H9 (cell line): Measurements from ENCODE around the gene S100A3. TPM values are rescaled to one million over a fixed set of nuclear protein-coding genes. Genes with fewer than 3 reads are reported as not detected.

Source experiments
- DNase-seq: peaks from one replicate; pipeline ENCODE4 v3.0.0-alpha.2; 2017
- H2AFZ ChIP-seq: one replicate; pipeline ENCODE4 v1.6.1; 2013; ENCODE audit warnings: mild to moderate bottlenecking, low read length, control low read depth, moderate library complexity
- H2AK5ac ChIP-seq: 2 replicates; pipeline ENCODE4 v1.6.1; 2013; ENCODE audit warnings: low read length, control low read depth, mixed read lengths; ENCODE audit not compliant: insufficient read length
- H2BK120ac ChIP-seq: one replicate; pipeline ENCODE4 v1.6.1; 2013; ENCODE audit warnings: low read depth, mild to moderate bottlenecking, low read length, control low read depth, inconsistent platforms; ENCODE audit not compliant: poor library complexity, severe bottlenecking
- H2BK12ac ChIP-seq: 2 replicates; pipeline ENCODE4 v1.6.1; 2013; ENCODE audit warnings: low read length, control low read depth, mixed read lengths, low read depth; ENCODE audit not compliant: insufficient read length
- H2BK15ac ChIP-seq: 2 replicates; pipeline ENCODE4 v1.6.1; 2013; ENCODE audit warnings: low read depth, low read length, control low read depth
- H2BK20ac ChIP-seq: one replicate; pipeline ENCODE4 v1.6.1; 2013; ENCODE audit warnings: low read depth, mild to moderate bottlenecking, low read length, control low read depth, inconsistent platforms; ENCODE audit not compliant: poor library complexity, severe bottlenecking
- H2BK5ac ChIP-seq: 2 replicates; pipeline ENCODE4 v1.6.1; 2013; ENCODE audit warnings: low read length, control low read depth, mixed read lengths; ENCODE audit not compliant: insufficient read length
- H3K14ac ChIP-seq: 2 replicates; pipeline ENCODE4 v1.6.1; 2013; ENCODE audit warnings: low read length, control low read depth; ENCODE audit not compliant: insufficient read depth
- H3K18ac ChIP-seq: 2 replicates; pipeline ENCODE4 v1.6.1; 2013; ENCODE audit warnings: low read depth, mild to moderate bottlenecking, mixed read lengths, low read length, control low read depth; ENCODE audit not compliant: insufficient read length
- H3K23ac ChIP-seq: 2 replicates; pipeline ENCODE4 v1.6.1; 2013; ENCODE audit warnings: low read length, control low read depth, mixed read lengths, low read depth; ENCODE audit not compliant: insufficient read length
- H3K23me2 ChIP-seq: 2 replicates; pipeline ENCODE4 v1.6.1; 2013; ENCODE audit warnings: low read depth, mild to moderate bottlenecking, mixed read lengths, low read length, control low read depth; ENCODE audit not compliant: insufficient read length, poor library complexity, severe bottlenecking
- H3K27ac ChIP-seq: 2 replicates; pipeline ENCODE4 v1.5.1; 2013; ENCODE audit warnings: low read length, control low read depth, mixed read lengths, low read depth; ENCODE audit not compliant: insufficient read length
- H3K27me3 ChIP-seq: 2 replicates; pipeline ENCODE4 v1.6.1; 2013; ENCODE audit warnings: low read length, control low read depth, inconsistent platforms; ENCODE audit not compliant: insufficient read depth
- H3K4ac ChIP-seq: 2 replicates; pipeline ENCODE4 v1.6.1; 2013; ENCODE audit warnings: low read depth, mild to moderate bottlenecking, control low read depth, inconsistent platforms, low read length, moderate library complexity
- H3K4me1 ChIP-seq: 2 replicates; pipeline ENCODE4 v1.6.1; 2013; ENCODE audit warnings: low read length, control low read depth, inconsistent platforms; ENCODE audit not compliant: insufficient read depth
- H3K4me2 ChIP-seq: 2 replicates; pipeline ENCODE4 v1.6.1; 2013; ENCODE audit warnings: low read length, control low read depth, mixed read lengths; ENCODE audit not compliant: insufficient read length, insufficient read depth
- H3K56ac ChIP-seq: 2 replicates; pipeline ENCODE4 v1.6.1; 2013; ENCODE audit warnings: low read depth, mild to moderate bottlenecking, mixed read lengths, low read length, control low read depth; ENCODE audit not compliant: insufficient read length
- H3K79me1 ChIP-seq: 2 replicates; pipeline ENCODE4 v1.6.1; 2013; ENCODE audit warnings: low read depth, mild to moderate bottlenecking, moderate library complexity, low read length, control low read depth, inconsistent platforms; ENCODE audit not compliant: insufficient read depth, poor library complexity, severe bottlenecking
- H3K79me2 ChIP-seq: 2 replicates; pipeline ENCODE4 v1.6.1; 2013; ENCODE audit warnings: low read length, control low read depth, inconsistent platforms; ENCODE audit not compliant: insufficient read depth
- H3K9ac ChIP-seq: 2 replicates; pipeline ENCODE4 v1.6.1; 2013; ENCODE audit warnings: low read length, control low read depth, mixed read lengths; ENCODE audit not compliant: insufficient read length; ENCODE audit errors: extremely low read depth
- H3K9me3 ChIP-seq: one replicate; pipeline ENCODE4 v1.6.1; 2013; ENCODE audit warnings: low read depth, low read length, inconsistent platforms; ENCODE audit not compliant: control insufficient read depth
- H3T11ph ChIP-seq: one replicate; pipeline ENCODE4 v1.6.1; 2013; ENCODE audit warnings: mild to moderate bottlenecking, low read length, control low read depth, inconsistent platforms
- H4K20me1 ChIP-seq: one replicate; pipeline ENCODE4 v1.6.1; 2013; ENCODE audit not compliant: control insufficient read depth, insufficient read length, insufficient read depth
- H4K5ac ChIP-seq: 2 replicates; pipeline ENCODE4 v1.6.1; 2013; ENCODE audit warnings: low read depth, mild to moderate bottlenecking, mixed read lengths, low read length, control low read depth; ENCODE audit not compliant: insufficient read length
- H4K8ac ChIP-seq: replicated peaks from 2 replicates; pipeline ENCODE4 v1.6.1; 2013; ENCODE audit warnings: low read length, control low read depth, mixed read lengths, low read depth; ENCODE audit not compliant: insufficient read length
- H4K91ac ChIP-seq: 2 replicates; pipeline ENCODE4 v1.6.1; 2013; ENCODE audit warnings: low read depth, mild to moderate bottlenecking, moderate library complexity, mixed read lengths, low read length, control low read depth; ENCODE audit not compliant: insufficient read length
- H3K27ac Mint-ChIP-seq, 3 experiments: 2 replicates in 2 of 3; 3 replicates in 1 of 3; pipeline ENCODE4 v1.8.0; 2020 to 2021; ENCODE audit warnings: mixed read lengths in 3 of 3, mild to moderate bottlenecking in 1 of 3, moderate library complexity in 1 of 3
- H3K27me3 Mint-ChIP-seq: 2 replicates; pipeline ENCODE4 v1.8.0; 2021; ENCODE audit warnings: low read depth, mild to moderate bottlenecking, moderate library complexity, mixed read lengths
- H3K36me3 Mint-ChIP-seq, 3 experiments: 2 replicates in 2 of 3; 3 replicates in 1 of 3; pipeline ENCODE4 v1.8.0; 2020 to 2021; ENCODE audit warnings: low read depth in 3 of 3, mixed read lengths in 3 of 3; ENCODE audit not compliant: insufficient read depth in 1 of 3
- H3K4me1 Mint-ChIP-seq, 2 experiments: 2 replicates each; pipeline ENCODE4 v1.8.0; 2020; ENCODE audit warnings: mixed read lengths in 2 of 2
- H3K4me3 Mint-ChIP-seq, 2 experiments: 2 replicates in 1 of 2; 3 replicates in 1 of 2; pipeline ENCODE4 v1.8.0; 2020 to 2021; ENCODE audit warnings: mild to moderate bottlenecking in 2 of 2, mixed read lengths in 2 of 2, moderate library complexity in 1 of 2
- H3K9me3 Mint-ChIP-seq, 2 experiments: 2 replicates in 1 of 2; 3 replicates in 1 of 2; pipeline ENCODE4 v1.8.0; 2020; ENCODE audit warnings: mild to moderate bottlenecking in 2 of 2, mixed read lengths in 2 of 2, moderate library complexity in 1 of 2
- CTCF ChIP-seq: fragments of 200-600 bp; sonication (generic); conservative IDR thresholded peaks from 3 replicates; pipeline ENCODE4 v1.8.0; 2021; ENCODE audit warnings: antibody characterized with exemption, mild to moderate bottlenecking
- WGBS: extraction: QIAGEN DNeasy Blood & Tissue Kit; methylation state at CpG from one replicate; pipeline ENCODE4 v1.1.7; 2013; ENCODE audit warnings: missing lambda C conversion rate, low lambda C conversion rate, mixed read lengths; ENCODE audit not compliant: insufficient read length; ENCODE audit errors: extremely low coverage; 5-methylcytosine and 5-hydroxymethylcytosine counted together
- total RNA-seq: library from RNA; stranded (reverse); gene quantifications from 2 replicates; pipeline ENCODE4 v1.2.1, GENCODE V29; 2021

Gene S100A3
- total RNA-seq, 1 experiment from 2014 or later, result not detected

- Histone ChIP-seq H4K5ac (no peak overlapping the region), H3K23ac (no peak overlapping the region), H3K79me1 (no peaks in the 10 kb centered on the region), H2AFZ (no peak overlapping the region), H2BK12ac (no peak overlapping the region), H2BK5ac (no peak overlapping the region), H2BK15ac (no peak overlapping the region), H3K79me2 (no peaks in the 10 kb centered on the region), H3K4ac (no peak overlapping the region), H3K9me3 (no peaks in the 10 kb centered on the region), H3K23me2 (no peaks in the 10 kb centered on the region), H2AK5ac (no peak overlapping the region), H3K4me1 (peaks cover 6% of the 10 kb centered on the region; the same call in 1 of the 2 replicates), H3T11ph (no peak overlapping the region), H3K14ac (no peak overlapping the region), H2BK120ac (no peak overlapping the region), H3K9ac (no peak overlapping the region), H3K4me2 (no peak overlapping the region), H4K8ac (no peak overlapping the region), H4K91ac (no peak overlapping the region), H2BK20ac (no peak overlapping the region), H4K20me1 (no peaks in the 10 kb centered on the region), H3K27me3 (no peaks in the 10 kb centered on the region), H3K56ac (no peak overlapping the region), H3K18ac (no peak overlapping the region), H3K27ac (no peak overlapping the region)
- Mint-ChIP-seq H3K36me3 (no peaks in the 10 kb centered on the region; a peak in 1 of 7 replicates), H3K27ac (no peak overlapping the region), H3K9me3 (no peaks in the 10 kb centered on the region), H3K27me3 (peaks cover 1% of the 10 kb centered on the region), H3K4me3 (0 out of 5 replicates have a peak overlapping the region, but pooled peaks of 1 of the 2 experiments have one; percentile 17), H3K4me1 (peaks cover 54 to 69% of the 10 kb centered on the region in 2 experiments)
- WGBS, result no CpG with 5 or more reads among the region's 14 CpGs
- TF ChIP-seq CTCF, result 0 out of 3 replicates have a peak, but pooled peaks have one; percentile 18
- peak; percentile 50 for DNase-seq
Observed at GRCh38 chr1:153546796-153547559, 2.1 kb downstream of the S100A3 start.
